Astrocyte of the cerebellum (primary cell): ENCODE results near the gene TOLLIP.
A peak's percentile ranks its signal among the peaks of the same experiment; 100 is the strongest.
"Not testable (repeated sequence)": the region's sequence is repeated elsewhere in the genome, so short reads cannot be mapped to it uniquely, and the experiment has no call there.

Experiments used
- DNase-seq: peaks from one replicate; pipeline ENCODE4 v3.0.0-alpha.2; 2011; ENCODE audit warnings: low read depth
- H3K4me3 ChIP-seq: 2 replicates; pipeline ENCODE4 v1.5.1; 2011; ENCODE audit warnings: mild to moderate bottlenecking, low read depth, low read length, moderate library complexity
- in situ Hi-C: cut with HindIII; loops from 2 replicates; pipeline ENCODE4 v1.10.0; 2017; ENCODE audit warnings: low sequenced_read_pairs
- TF ChIP-seq, protein P1 (sequence below): IDR thresholded peaks from 2 replicates; pipeline ENCODE4 v1.5.1; 2012; ENCODE audit warnings: low read length, low read depth, moderate library complexity, mild to moderate bottlenecking; ENCODE audit errors: missing control alignments

TOLLIP gene

DNA sequence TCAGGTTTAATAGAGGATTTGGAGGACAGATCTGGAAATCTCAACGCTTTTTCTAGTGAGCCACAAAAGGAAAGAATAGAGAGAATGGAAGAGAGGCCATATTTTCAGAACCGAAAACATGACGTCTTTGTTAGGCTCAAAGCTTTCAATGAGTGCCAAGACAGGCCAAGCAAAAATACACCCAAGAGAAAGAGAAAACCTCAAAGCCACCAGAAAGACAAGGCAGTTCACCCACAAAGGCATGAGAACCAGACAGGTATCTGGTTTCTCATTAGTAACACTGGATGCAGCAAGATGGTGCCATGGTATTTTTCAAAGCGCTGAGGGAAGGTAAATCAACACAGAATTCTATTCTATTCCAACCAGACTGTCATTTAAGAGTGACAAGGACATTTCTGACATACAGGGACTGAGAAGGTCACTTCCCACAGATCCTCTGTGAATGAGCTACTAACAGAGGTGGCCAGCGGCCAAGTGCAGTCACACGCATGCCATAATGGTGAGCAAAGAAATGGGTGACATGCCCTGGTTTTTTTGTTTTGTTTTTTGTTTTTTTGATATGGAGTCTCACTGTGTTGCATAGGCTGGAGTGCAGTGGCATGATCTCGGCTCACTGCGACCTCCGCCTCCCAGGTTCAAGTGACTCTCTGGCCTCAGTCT lies 41.9 kb downstream of the TOLLIP start:
- H3K4me3 ChIP-seq, result no peak overlapping the region
- no peak for DNase-seq
- TF ChIP-seq, protein P1, sequence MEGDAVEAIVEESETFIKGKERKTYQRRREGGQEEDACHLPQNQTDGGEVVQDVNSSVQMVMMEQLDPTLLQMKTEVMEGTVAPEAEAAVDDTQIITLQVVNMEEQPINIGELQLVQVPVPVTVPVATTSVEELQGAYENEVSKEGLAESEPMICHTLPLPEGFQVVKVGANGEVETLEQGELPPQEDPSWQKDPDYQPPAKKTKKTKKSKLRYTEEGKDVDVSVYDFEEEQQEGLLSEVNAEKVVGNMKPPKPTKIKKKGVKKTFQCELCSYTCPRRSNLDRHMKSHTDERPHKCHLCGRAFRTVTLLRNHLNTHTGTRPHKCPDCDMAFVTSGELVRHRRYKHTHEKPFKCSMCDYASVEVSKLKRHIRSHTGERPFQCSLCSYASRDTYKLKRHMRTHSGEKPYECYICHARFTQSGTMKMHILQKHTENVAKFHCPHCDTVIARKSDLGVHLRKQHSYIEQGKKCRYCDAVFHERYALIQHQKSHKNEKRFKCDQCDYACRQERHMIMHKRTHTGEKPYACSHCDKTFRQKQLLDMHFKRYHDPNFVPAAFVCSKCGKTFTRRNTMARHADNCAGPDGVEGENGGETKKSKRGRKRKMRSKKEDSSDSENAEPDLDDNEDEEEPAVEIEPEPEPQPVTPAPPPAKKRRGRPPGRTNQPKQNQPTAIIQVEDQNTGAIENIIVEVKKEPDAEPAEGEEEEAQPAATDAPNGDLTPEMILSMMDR, result no peak

DNA sequence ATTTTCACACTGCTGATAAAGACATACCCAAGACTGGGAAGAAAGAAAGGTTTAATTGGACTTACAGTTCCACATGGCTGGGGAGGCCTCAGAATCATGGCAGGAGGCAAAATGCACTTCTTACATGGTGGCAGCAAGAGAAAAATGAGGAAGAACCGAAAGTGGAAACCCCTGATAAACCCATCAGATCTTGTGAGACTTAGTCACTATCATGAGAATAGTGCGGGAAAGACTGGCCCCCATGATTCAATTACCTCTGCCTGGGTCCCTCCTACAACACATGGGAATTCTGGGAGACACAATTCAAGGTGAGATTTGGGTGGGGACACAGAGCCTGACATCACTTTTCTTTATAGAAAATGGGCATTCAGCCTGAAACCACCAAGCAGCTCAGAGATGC lies 42.5 kb downstream of the TOLLIP start:
- in situ Hi-C loops, result not testable (repeated sequence)

More for the DNA sequence above, 41.9 kb downstream of the TOLLIP start:
- in situ Hi-C loops, result no loop called here

DNA sequence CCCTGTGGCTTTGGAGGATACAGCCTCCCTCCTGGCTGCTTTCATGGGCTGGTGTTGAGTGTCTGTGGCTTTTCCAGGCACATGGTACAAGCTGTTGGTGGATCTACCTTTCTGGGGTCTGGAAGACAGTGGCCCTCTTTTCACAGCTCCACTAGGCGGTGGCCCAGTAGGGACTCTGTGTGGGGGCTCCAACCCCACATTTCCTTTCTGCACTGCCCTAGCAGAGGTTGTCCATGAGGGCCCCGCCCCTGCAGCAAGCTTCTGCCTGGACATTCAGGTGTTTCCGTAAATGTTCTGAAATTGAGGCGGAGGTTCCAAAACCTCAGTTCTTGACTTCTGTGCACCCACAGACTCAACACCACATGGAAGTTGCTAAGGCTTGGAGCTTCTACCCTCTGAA lies 44.0 kb downstream of the TOLLIP start:
- in situ Hi-C loops, DNase-seq, H3K4me3 ChIP-seq: not testable (repeated sequence)

More for the DNA sequence above, 42.5 kb downstream of the TOLLIP start:
- not testable (repeated sequence) for H3K4me3 ChIP-seq, DNase-seq

DNA sequence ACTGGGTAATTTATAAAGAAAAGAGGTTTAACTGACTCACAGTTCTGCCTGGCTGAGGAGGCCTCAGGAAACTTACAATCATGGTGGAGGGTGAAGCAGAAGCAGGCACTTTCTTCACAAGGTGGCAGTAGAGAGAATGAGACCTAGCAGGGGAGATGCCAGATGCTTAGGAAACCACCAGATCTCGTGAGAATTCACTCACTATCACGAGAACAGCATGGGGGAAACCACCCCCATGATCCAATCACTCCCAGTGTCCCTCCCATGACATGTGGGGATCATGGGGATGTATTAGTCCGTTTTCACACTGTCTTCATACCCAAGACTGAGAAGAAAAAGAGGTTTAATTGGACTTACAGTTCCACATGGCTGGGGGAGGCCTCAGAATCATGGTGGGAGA lies 45.0 kb downstream of the TOLLIP start:
- in situ Hi-C loops, H3K4me3 ChIP-seq: not testable (repeated sequence)
- DNase-seq, result peak; percentile 15
- TF ChIP-seq, protein P1, result peak; percentile 15

DNA sequence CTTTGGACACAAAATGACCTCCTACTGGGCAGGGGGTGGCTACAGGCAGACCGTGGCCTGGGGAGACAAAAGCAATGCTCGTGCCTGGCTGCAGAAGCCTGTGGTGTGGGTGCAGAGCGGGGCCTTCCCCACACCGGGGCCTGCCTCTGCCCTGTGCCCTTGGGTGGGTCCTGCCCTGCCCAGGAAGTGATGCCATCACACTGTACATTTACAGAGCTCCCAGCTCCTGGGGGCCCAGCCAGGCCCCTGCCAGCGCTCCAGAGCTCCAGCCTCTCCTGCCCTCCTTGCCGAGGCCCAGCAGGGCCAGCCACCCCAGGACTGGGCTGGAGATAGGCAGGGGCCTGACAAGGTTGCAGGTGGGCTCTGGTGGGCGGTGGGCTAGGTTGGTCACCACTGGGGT lies 46.4 kb downstream of the TOLLIP start:
- DNase-seq, result no peak
- H3K4me3 ChIP-seq, result peak overlapping the region; percentile 37
- TF ChIP-seq, protein P1, result no peak
- in situ Hi-C loops, result no loop called here

DNA sequence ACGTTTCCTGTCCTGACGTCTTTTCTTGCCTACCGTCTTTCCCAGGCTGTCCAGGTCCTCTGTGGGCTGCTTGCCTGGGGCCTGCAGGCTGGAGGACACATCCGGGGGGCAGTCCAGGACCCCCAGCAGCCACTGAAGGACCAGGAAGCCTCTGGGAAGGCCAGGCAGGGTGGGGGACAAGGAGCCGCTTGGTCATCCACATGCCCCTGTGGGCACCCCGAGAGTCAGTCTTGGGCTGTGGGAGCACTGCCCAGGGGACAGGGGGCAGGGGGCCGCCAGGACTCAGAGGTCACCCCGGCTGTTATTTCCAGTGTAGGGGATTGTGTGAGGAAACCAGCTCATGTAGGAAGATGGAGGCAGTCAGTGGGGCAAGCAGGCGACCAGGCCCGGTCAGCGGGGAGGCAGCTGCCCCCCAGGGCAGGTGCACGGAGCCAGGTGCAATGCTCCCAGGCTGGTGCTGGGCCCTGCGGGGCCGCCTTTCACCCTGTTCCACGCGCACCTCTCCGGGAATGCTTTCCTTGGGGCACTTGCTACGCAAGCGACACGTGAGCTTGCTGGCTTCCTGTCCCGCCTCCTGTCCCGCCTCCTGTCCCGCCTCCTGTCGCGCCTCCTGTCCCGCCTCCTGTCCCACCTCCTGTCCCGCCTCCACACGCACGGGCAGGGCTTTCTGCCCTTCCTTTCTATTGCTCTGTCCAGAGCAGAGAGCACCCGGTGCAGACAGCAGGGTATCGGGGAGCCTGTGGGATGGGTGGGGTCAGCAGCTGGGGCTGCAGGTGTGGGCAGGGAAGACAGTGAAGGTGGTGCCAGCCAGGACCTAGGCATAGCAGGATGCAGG lies 47.0 kb downstream of the TOLLIP start:
- in situ Hi-C loops, result no loop called here
- H3K4me3 ChIP-seq, result peak overlapping the region; percentile 37
- peak; percentile 55 for DNase-seq
- TF ChIP-seq, protein P1, result no peak

DNA sequence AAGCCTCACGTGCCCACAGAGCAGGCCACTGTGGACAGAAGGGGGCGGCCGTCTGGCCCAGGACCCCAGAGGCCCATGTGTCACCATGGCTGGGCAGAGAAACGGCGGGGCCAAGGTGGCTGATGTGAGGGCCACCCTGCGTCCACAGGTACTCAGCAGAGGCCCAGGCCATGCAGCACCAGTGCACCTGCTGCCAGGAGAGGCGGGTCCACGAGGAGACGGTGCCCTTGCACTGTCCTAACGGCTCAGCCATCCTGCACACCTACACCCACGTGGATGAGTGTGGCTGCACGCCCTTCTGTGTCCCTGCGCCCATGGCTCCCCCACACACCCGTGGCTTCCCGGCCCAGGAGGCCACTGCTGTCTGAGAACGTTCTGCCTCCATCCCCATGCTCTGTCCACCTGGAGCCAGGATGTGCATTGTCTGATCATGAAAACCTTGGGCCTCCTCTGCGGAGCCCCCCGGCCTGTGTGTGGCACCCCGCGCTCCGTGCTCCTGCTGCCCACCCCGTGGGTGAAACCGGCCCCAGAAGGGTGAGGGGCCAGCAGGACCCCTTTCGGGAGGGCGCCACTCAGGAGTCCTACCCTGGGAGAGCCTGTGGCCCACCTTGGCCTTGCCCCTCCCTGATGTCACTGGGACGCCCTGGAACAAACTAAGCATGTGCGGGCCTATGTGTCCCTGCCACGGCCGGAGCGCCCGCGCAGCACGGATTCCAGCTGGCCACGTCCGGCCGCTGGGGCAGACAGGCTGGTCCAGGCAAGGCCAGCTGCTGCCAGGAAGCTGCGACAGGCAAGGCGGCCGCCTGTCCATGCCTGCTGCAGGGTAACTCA lies 48.0 kb downstream of the TOLLIP start:
- in situ Hi-C loops, result no loop called here
- TF ChIP-seq, protein P1, result no peak
- no peak overlapping the region for H3K4me3 ChIP-seq
- no peak for DNase-seq
